ENCODE data around the gene INPP4A.

- TF ChIP-seq ETV6 (IDR thresholded peaks at IDR 0.05; ENCODE audit: borderline replicate concordance in 1 of 2, low read depth in 2 of 2, low read length in 1 of 2) = no peak
- TF ChIP-seq ETV6 (CRISPR knock-in tag; IDR thresholded peaks at IDR 0.05; ENCODE audit: borderline replicate concordance) = no peak
- TF ChIP-seq USF2 (CRISPR knock-in tag; IDR thresholded peaks at IDR 0.05) = no peak
- TF ChIP-seq ZBTB8A (IDR thresholded peaks at IDR 0.05; ENCODE audit: partially characterized antibody) = no peak
- no peak for TF ChIP-seq ZFP91 (CRISPR knock-in tag; IDR thresholded peaks at IDR 0.05)
- no peak for TF ChIP-seq DACH1 (IDR thresholded peaks at IDR 0.05; ENCODE audit: partially characterized antibody)
- no peak for TF ChIP-seq BRD4 (IDR thresholded peaks at IDR 0.05)
- no peak for TF ChIP-seq BHLHE40 (IDR thresholded peaks at IDR 0.05; ENCODE audit: low read length)
- TF ChIP-seq DPF2 (IDR thresholded peaks at IDR 0.05) = no peak
- TF ChIP-seq CTCF (IDR thresholded peaks at IDR 0.05 in 2 of 3, conservative IDR thresholded peaks at IDR 0.05 in 1 of 3; ENCODE audit: insufficient read depth in 2 of 3, low read depth in 1 of 3, low read length in 3 of 3) = no peak
- TF ChIP-seq ZNF253 (CRISPR knock-in tag; conservative IDR thresholded peaks at IDR 0.05) = no peak
- TF ChIP-seq TAF1 (IDR thresholded peaks at IDR 0.05; ENCODE audit: control insufficient read depth, extremely low read depth, insufficient read depth, low read length, severe bottlenecking) = no peak
- TF ChIP-seq EGR1 (conservative IDR thresholded peaks at IDR 0.05) = no peak
- no peak for TF ChIP-seq RNF2 (IDR thresholded peaks at IDR 0.05)
Measured at GRCh38 chr2:98515250-98515991, 70.8 kb downstream of the INPP4A start.
